Astrocyte of the cerebellum (primary cell): ENCODE results near the gene SPATS2.

Source experiments
- DNase-seq: peaks from one replicate; pipeline ENCODE4 v3.0.0-alpha.2; 2011; ENCODE audit warnings: low read depth
- H3K4me3 ChIP-seq: 2 replicates; pipeline ENCODE4 v1.5.1; 2011; ENCODE audit warnings: mild to moderate bottlenecking, low read depth, low read length, moderate library complexity
- in situ Hi-C: cut with HindIII; loops from 2 replicates; pipeline ENCODE4 v1.10.0; 2017; ENCODE audit warnings: low sequenced_read_pairs
- TF ChIP-seq, protein P1 (sequence below): IDR thresholded peaks from 2 replicates; pipeline ENCODE4 v1.5.1; 2012; ENCODE audit warnings: low read length, low read depth, moderate library complexity, mild to moderate bottlenecking; ENCODE audit errors: missing control alignments

The SPATS2 gene

DNA sequence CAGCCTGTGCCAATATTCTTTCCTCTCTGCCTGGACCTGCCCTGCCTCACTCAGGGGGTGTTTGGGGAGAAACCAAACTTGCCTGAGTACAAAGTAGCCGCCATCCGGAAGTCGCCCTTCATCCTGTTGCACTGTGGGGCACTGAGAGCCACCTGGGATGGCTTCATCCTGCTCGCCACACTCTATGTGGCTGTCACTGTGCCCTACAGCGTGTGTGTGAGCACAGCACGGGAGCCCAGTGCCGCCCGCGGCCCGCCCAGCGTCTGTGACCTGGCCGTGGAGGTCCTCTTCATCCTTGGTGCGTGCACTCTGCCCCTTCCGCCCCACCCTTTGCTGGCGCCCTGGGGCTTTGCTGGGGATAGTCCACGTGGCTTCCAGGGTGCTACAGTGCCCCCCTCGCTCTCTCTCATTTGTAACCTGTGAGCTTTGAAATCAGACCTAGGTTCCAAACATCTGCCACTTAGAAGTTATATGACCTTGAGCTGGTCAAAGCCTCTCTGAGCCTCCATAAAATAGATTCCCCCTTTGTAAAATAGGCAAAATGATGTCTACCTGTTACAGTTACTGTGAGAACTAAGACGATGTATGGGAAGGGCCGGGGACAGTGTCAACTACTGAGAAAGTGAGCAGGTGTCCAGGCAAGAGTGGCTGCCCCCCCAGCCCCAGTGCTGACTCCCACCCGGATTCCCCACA lies 176.1 kb downstream of the SPATS2 start:
- TF ChIP-seq, protein P1, sequence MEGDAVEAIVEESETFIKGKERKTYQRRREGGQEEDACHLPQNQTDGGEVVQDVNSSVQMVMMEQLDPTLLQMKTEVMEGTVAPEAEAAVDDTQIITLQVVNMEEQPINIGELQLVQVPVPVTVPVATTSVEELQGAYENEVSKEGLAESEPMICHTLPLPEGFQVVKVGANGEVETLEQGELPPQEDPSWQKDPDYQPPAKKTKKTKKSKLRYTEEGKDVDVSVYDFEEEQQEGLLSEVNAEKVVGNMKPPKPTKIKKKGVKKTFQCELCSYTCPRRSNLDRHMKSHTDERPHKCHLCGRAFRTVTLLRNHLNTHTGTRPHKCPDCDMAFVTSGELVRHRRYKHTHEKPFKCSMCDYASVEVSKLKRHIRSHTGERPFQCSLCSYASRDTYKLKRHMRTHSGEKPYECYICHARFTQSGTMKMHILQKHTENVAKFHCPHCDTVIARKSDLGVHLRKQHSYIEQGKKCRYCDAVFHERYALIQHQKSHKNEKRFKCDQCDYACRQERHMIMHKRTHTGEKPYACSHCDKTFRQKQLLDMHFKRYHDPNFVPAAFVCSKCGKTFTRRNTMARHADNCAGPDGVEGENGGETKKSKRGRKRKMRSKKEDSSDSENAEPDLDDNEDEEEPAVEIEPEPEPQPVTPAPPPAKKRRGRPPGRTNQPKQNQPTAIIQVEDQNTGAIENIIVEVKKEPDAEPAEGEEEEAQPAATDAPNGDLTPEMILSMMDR = no peak
- in situ Hi-C loops = no loop called here
- no peak overlapping the region for H3K4me3 ChIP-seq
- no peak for DNase-seq

DNA sequence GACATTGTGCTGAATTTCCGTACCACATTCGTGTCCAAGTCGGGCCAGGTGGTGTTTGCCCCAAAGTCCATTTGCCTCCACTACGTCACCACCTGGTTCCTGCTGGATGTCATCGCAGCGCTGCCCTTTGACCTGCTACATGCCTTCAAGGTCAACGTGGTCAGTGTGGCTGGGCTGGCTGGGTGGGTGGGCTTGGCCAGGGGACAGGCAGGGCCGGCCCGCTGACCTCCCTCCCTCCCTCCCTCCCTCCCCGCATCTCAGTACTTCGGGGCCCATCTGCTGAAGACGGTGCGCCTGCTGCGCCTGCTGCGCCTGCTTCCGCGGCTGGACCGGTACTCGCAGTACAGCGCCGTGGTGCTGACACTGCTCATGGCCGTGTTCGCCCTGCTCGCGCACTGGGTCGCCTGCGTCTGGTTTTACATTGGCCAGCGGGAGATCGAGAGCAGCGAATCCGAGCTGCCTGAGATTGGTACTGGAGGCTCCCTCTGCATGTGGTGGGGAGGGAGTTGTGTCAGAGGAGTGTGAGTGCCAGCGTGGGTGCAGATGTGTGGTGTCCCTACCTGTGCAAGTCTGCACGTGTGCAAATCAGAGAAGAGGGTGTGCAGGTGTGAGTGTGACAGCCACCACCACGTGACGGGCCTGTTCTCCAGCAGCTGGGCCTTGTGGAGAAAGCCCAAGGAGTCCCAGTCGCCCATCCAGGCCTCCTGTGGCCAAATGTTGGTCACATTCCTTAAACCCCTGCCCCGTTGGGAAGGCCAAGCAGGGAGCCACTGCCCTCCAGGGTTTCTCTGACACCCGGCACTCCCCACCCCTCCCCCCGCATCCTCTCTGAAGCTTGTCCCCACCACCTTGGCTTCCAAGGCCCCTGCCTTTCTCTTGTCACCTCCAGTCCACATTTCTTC lies 176.9 kb downstream of the SPATS2 start:
- no peak for DNase-seq
- TF ChIP-seq, protein P1 = no peak
- in situ Hi-C loops = no loop called here
- no peak overlapping the region for H3K4me3 ChIP-seq

DNA sequence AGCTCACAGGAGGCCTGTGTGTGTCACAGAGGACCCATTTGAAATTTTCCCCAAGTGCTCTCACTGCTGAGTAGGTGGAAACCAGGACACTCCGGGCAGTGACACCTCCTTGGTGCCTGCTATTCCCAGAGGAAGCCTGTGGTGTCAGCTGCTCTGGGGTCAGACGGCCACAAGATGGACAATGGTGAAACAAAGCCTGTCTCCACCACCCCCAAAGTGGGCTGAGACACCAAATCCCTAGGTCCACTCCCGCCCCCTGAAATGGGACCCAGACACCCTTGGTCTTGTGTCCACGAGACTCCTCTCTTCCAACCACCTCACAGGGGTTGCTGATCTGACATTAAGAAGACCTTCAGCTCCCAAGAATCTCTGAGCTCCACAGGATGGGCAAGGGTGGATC lies 178.6 kb downstream of the SPATS2 start:
- no peak for DNase-seq
- no peak overlapping the region for H3K4me3 ChIP-seq
- TF ChIP-seq, protein P1 = no peak
- in situ Hi-C loops = no loop called here

DNA sequence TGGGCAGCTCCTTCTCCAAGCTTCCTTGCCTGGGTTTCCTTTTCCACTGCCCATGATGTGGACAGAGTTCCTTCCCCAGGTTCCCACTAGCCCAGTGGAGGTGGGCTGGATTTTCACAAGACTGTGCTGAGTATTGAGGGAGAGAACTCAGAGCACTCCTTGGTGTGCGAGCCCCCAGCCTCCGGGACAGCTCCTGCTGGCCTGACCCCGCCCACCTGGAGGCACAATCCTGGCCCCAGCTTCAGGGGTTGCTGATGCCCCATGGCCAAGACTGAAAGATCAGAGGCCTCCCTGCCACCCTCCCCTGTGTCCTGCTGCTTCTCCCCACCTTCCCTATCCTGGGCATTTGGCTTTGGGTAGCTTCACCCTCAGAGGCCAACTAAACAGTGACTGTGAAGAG lies 179.2 kb downstream of the SPATS2 start:
- DNase-seq = no peak
- in situ Hi-C loops = no loop called here
- no peak overlapping the region for H3K4me3 ChIP-seq
- TF ChIP-seq, protein P1 = no peak

DNA sequence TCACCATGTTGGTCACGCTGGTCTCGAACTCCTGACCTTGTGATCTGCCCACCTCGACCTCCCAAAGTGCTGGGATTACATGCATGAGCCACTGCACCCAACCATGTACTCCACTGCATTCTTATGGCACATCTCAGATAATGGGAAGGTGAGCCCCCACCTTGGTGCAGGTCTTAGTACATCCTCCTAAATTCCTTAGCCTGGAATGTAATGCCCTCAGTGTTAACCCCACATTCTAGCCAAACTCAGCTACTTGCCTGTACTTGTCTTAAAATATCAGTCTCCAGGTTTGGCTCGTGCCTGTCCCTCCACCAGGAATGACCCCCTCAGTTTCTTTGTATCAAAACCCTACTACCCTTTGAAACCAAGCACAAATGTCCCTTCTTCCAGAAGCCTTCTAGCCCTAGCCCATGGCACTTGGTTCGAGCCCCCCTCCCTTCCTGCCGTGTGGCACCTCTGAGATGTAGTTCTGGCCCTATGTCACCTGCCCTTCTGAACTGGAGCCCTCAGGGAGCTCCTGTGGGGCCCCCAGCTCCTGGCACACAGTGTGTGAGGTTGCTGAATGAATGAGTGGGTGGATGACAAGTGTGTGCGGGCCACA lies 179.9 kb downstream of the SPATS2 start:
- TF ChIP-seq, protein P1 = no peak
- in situ Hi-C loops = no loop called here
- DNase-seq = no peak
- H3K4me3 ChIP-seq = no peak overlapping the region

DNA sequence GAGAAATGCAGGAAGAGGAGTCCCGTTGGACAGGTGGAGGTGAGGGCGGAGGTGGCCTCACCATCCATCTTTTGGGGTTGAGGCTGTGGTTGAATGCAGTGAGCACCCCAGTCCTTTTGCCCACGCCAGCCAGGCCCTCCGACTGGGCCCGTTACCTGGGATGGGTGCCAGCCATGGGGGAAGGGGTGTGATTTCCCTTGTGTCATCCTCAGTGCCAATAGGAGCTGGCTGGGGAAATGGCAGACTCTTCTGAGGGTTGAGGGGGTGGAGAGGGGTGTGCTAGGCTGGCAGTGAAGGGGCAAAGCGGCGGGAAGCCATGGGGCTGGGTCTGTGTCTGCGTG lies 181.2 kb downstream of the SPATS2 start:
- no peak for DNase-seq
- TF ChIP-seq, protein P1 = no peak
- in situ Hi-C loops = no loop called here
- peak overlapping the region; percentile 20 for H3K4me3 ChIP-seq
